Measurements from ENCODE around the gene PRMT9.

PRMT9 gene

DNA sequence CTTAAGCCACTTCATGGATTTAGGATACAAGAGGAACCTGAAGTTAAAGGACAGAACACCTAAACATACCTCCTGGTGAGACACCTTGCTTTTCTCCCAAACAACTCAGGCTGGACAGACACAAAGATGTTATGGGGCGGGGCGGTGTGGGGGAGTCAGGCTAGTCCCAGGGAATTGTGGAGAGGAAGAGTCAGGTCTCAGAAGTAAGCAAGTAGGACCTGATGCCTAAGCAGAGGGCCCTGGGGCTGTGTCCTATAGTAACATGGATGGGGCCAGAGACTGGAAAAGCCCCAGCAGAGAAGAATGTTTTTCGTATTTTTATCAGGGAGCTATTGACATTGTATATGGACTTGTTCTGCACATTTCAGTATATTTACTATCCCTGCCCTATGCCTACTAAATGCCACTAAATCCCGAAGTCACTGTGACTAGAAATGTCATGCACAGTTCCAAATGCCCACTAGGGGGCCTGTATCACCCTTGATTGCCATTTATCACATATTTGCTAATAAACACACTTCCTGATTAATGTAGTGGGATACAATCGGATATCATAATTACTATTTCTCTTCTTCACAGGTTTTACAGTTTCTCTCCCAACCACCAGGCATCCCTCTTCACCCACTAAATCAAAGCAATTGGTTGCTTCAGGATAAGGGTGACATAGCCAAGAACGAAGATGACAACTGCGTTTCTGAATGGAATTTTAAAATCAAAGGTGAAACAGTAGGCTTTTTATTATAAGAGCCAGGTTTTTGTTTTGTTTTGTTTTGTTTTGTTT lies 24.1 kb upstream of the PRMT9 start:
- ATAC-seq (replicated peaks): peak; percentile 78
- H3K9me3 Mint-ChIP-seq: no peaks in the 10 kb centered on the region
- H3K4me3 Mint-ChIP-seq: no peak overlapping the region
- H3K4me1 Mint-ChIP-seq (ENCODE audit: low read depth in 2 of 2): peaks cover 1 to 8% of the 10 kb centered on the region in 2 donors
- peaks cover 5% of the 10 kb centered on the region for H3K36me3 Mint-ChIP-seq (ENCODE audit: insufficient read depth)
- peak overlapping the region in 1 of 2 donors; percentile 24 for H3K27ac Mint-ChIP-seq
- peak; percentile 47 to 56 (median 50) for DNase-seq
- H3K27me3 Mint-ChIP-seq: no peaks in the 10 kb centered on the region

DNA sequence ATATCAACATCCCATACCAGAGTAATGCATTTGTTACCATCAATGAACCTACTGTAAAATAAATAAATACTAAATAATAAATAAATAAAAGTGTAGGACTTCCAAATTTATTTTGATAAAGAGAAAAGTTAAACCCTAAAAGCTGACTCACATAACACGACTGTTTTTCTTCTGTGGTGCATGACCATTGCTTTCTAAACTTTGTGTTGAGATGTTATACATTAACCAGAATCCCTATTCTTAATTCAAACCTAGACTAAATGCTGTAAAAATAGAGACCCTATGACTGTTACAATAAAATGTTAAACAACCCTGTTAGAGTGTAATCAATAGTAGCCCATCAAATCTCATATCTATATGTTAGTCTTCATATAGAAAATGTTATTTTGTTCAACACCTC lies 20.9 kb upstream of the PRMT9 start:
- Mint-ChIP-seq H3K4me3 (no peak overlapping the region), H3K36me3 (ENCODE audit: insufficient read depth) (peaks cover 5% of the 10 kb centered on the region), H3K9me3 (no peaks in the 10 kb centered on the region), H3K27me3 (no peaks in the 10 kb centered on the region), H3K27ac (no peak overlapping the region), H3K4me1 (ENCODE audit: low read depth in 2 of 2) (peaks cover 1 to 8% of the 10 kb centered on the region in 2 donors)
- no peak for DNase-seq
- no peak for ATAC-seq (replicated peaks)

DNA sequence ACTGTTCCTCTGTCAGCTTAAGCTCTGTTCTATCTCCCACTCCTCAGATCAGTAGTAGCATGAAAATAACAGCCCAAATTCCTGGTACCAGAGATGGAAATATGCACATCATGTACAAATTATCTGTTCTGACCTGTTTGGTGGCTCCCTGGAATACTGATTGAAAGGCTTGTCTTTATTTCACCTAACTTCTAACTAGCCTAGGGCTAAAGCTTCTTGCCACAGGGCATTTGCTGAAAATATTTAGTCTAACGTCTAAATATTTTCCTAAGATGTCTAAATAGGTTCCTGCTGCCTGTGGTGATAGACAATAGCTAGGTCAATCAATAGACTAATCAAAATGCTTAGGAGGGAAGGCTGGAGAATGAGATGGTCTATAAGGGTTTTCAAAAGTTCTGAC lies 12.9 kb upstream of the PRMT9 start:
- no peak for ATAC-seq (replicated peaks)
- H3K4me3 Mint-ChIP-seq: no peak overlapping the region

DNA sequence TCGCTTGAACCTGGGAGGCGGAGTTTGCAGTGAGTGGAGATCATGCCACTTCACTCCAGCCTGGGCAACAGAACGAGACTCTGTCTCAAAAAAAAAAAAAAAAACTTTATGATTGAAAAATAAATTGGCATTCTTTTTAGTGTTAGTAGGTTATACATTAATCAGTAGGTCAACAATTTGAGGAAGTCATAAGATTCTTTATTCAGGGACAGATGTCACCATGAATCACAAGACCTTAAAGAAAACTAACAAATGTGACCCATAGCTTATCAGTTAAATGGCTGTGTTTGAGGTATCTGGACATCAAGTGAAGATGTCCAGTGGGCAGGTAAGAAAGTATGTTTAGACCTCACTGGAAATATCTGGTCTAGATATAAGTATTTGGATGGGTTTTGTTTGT lies 9.3 kb upstream of the PRMT9 start:
- no peak overlapping the region for H3K4me3 Mint-ChIP-seq
- peaks cover 11% of the 10 kb centered on the region for H3K36me3 Mint-ChIP-seq (ENCODE audit: insufficient read depth)
- peaks cover 34 to 50% of the 10 kb centered on the region in 2 donors for H3K27me3 Mint-ChIP-seq
- no peak overlapping the region for H3K27ac Mint-ChIP-seq
- peaks cover 4 to 5% of the 10 kb centered on the region in 2 donors for H3K4me1 Mint-ChIP-seq (ENCODE audit: low read depth in 2 of 2)
- no peaks in the 10 kb centered on the region for H3K9me3 Mint-ChIP-seq
- ATAC-seq (replicated peaks) (no peak), DNase-seq (no peak)

More for the DNA sequence above, 12.9 kb upstream of the PRMT9 start:
- peaks cover 3% of the 10 kb centered on the region for H3K36me3 Mint-ChIP-seq (ENCODE audit: insufficient read depth)
- H3K27me3 Mint-ChIP-seq: peaks cover 27 to 44% of the 10 kb centered on the region in 2 donors
- H3K9me3 Mint-ChIP-seq: no peaks in the 10 kb centered on the region
- H3K27ac Mint-ChIP-seq: no peak overlapping the region
- H3K4me1 Mint-ChIP-seq (ENCODE audit: low read depth in 2 of 2): no peaks in the 10 kb centered on the region
- DNase-seq: no peak

GRCh38 chr4:147691820-147692219 lies 7.9 kb upstream of the PRMT9 start:
- Mint-ChIP-seq H3K9me3 (no peaks in the 10 kb centered on the region), H3K36me3 (ENCODE audit: insufficient read depth) (peaks cover 12% of the 10 kb centered on the region), H3K27ac (no peak overlapping the region), H3K27me3 (peaks cover 34 to 39% of the 10 kb centered on the region in 2 donors), H3K4me1 (ENCODE audit: low read depth in 2 of 2) (peaks cover 4 to 5% of the 10 kb centered on the region in 2 donors), H3K4me3 (no peak overlapping the region)
- DNase-seq (no peak), ATAC-seq (replicated peaks) (no peak)

DNA sequence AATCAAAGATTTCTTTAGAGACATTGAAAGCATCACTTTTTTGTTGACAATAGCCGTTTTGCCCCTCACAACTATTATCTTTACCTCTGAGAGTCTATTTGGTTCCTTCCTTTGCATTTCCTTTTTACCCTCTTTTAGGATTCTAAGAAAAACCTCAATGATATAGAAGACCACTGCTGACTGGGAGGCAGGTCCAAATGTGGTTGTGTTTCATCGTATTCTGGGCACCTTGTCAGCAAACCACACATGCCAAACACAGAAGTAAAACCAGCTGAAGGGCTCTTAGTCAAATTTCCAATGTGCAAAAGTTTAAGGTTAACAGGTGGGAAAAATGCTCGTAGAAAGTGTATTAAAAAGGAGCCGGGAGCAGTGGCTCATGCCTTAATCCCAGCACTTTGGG lies 5.1 kb upstream of the PRMT9 start:
- peak overlapping the region in 1 of 2 donors; percentile 58 for H3K4me3 Mint-ChIP-seq
- H3K4me1 Mint-ChIP-seq (ENCODE audit: low read depth in 2 of 2): peaks cover 8 to 10% of the 10 kb centered on the region in 2 donors
- H3K27ac Mint-ChIP-seq: peak overlapping the region in 1 of 2 donors; percentile 89
- H3K36me3 Mint-ChIP-seq (ENCODE audit: insufficient read depth): peaks cover 16% of the 10 kb centered on the region
- H3K9me3 Mint-ChIP-seq: no peaks in the 10 kb centered on the region
- H3K27me3 Mint-ChIP-seq: peaks cover 27 to 33% of the 10 kb centered on the region in 2 donors
- ATAC-seq (replicated peaks) (peak; percentile 23), DNase-seq (no peak)

- Mint-ChIP-seq H3K9me3 (no peaks in the 10 kb centered on the region), H3K4me1 (ENCODE audit: low read depth in 2 of 2) (peaks cover 25% of the 10 kb centered on the region in 2 donors), H3K4me3 (peak overlapping the region; percentile 89 to 97), H3K27ac (peak overlapping the region; percentile 98 to 99), H3K36me3 (ENCODE audit: insufficient read depth) (peaks cover 26% of the 10 kb centered on the region), H3K27me3 (peaks cover 0 to 8% of the 10 kb centered on the region in 2 donors)
- ATAC-seq (replicated peaks): no peak
- DNase-seq: peak in 2 of 3 experiments; percentile 2 to 12
Observed at GRCh38 chr4:147683188-147683591, 773 bp downstream of the PRMT9 start.

- DNase-seq: no peak
- Mint-ChIP-seq H3K9me3 (no peaks in the 10 kb centered on the region), H3K27me3 (peaks cover 0 to 8% of the 10 kb centered on the region in 2 donors), H3K27ac (peak overlapping the region; percentile 98 to 99), H3K36me3 (ENCODE audit: insufficient read depth) (peaks cover 28% of the 10 kb centered on the region), H3K4me1 (ENCODE audit: low read depth in 2 of 2) (peaks cover 25% of the 10 kb centered on the region in 2 donors), H3K4me3 (peak overlapping the region; percentile 89 to 97)
- ATAC-seq (replicated peaks): no peak
Observed at GRCh38 chr4:147682755-147683154, 1.2 kb downstream of the PRMT9 start.

- Mint-ChIP-seq H3K4me1 (ENCODE audit: low read depth in 2 of 2) (peaks cover 20 to 23% of the 10 kb centered on the region in 2 donors), H3K36me3 (ENCODE audit: insufficient read depth) (peaks cover 35% of the 10 kb centered on the region), H3K4me3 (no peak overlapping the region), H3K27ac (no peak overlapping the region), H3K27me3 (no peaks in the 10 kb centered on the region), H3K9me3 (no peaks in the 10 kb centered on the region)
- no peak for DNase-seq
- no peak for ATAC-seq (replicated peaks)
Observed at GRCh38 chr4:147678796-147679549, 5.0 kb downstream of the PRMT9 start.

- Mint-ChIP-seq H3K36me3 (ENCODE audit: insufficient read depth) (peaks cover 26% of the 10 kb centered on the region), H3K4me3 (no peak overlapping the region), H3K27ac (peak overlapping the region; percentile 15 to 48), H3K4me1 (ENCODE audit: low read depth in 2 of 2) (peaks cover 16 to 22% of the 10 kb centered on the region in 2 donors), H3K9me3 (no peaks in the 10 kb centered on the region), H3K27me3 (no peaks in the 10 kb centered on the region)
- no peak for ATAC-seq (replicated peaks)
- DNase-seq: no peak
Observed at GRCh38 chr4:147678106-147678505, 5.9 kb downstream of the PRMT9 start.

- peaks cover 23% of the 10 kb centered on the region for H3K36me3 Mint-ChIP-seq (ENCODE audit: insufficient read depth)
- ATAC-seq (replicated peaks) (no peak), DNase-seq (no peak)
- peaks cover 3 to 4% of the 10 kb centered on the region in 2 donors for H3K4me1 Mint-ChIP-seq (ENCODE audit: low read depth in 2 of 2)
- H3K4me3 Mint-ChIP-seq: no peak overlapping the region
- no peaks in the 10 kb centered on the region for H3K9me3 Mint-ChIP-seq
- no peaks in the 10 kb centered on the region for H3K27me3 Mint-ChIP-seq
- no peak overlapping the region for H3K27ac Mint-ChIP-seq
Observed at GRCh38 chr4:147674496-147674895, 9.5 kb downstream of the PRMT9 start.

DNA sequence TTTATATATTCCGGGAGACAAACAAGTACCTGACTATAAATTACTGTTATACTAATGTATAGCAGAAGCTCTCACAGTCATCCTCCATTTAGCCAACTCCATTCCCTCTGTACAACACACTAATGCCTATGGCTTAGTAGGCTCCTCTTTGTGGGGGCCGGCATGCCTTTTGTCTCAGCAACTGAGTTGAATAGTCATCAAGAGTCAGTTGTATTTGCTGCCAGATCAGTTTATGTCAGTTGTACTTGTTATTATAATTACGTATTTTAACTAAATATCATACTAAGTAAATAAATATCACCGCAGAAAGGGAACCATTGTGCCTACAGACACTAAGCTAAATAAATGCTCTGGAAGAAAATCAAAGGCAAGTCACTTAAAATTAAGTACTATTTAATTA lies 9.9 kb downstream of the PRMT9 start:
- ATAC-seq (replicated peaks) (no peak), DNase-seq (no peak)
- Mint-ChIP-seq H3K4me3 (no peak overlapping the region), H3K27ac (no peak overlapping the region), H3K4me1 (ENCODE audit: low read depth in 2 of 2) (peaks cover 2 to 4% of the 10 kb centered on the region in 2 donors), H3K36me3 (ENCODE audit: insufficient read depth) (peaks cover 20% of the 10 kb centered on the region), H3K27me3 (no peaks in the 10 kb centered on the region), H3K9me3 (no peaks in the 10 kb centered on the region)

GRCh38 chr4:147658501-147658900 lies 25.5 kb downstream of the PRMT9 start:
- no peaks in the 10 kb centered on the region for H3K4me1 Mint-ChIP-seq (ENCODE audit: low read depth in 2 of 2)
- ATAC-seq (replicated peaks): no peak
- peaks cover 70% of the 10 kb centered on the region for H3K36me3 Mint-ChIP-seq (ENCODE audit: insufficient read depth)
- peak overlapping the region in 1 of 2 donors; percentile 2 for H3K27ac Mint-ChIP-seq
- DNase-seq: no peak
- H3K9me3 Mint-ChIP-seq: no peaks in the 10 kb centered on the region
- no peaks in the 10 kb centered on the region for H3K27me3 Mint-ChIP-seq
- no peak overlapping the region for H3K4me3 Mint-ChIP-seq
